Stimulated activated CD8-positive, alpha-beta memory T cell treated with anti-CD3 and anti-CD28 coated beads, Interleukin-7, amount 100 ng/mL, for 1 hour (primary cell): ENCODE data around the gene HDAC7.

Experiments used
- DNase-seq, 2 donors: peaks; one replicate each; pipeline ENCODE4 v3.0.0-alpha.2; 2020; ENCODE audit warnings: low read depth in 2 of 2

The HDAC7 gene

GRCh38 chr12:47779943-47780504 lies 39.7 kb downstream of the HDAC7 start:
- DNase-seq = no peak

- peak; percentile 84 to 94 for DNase-seq
Observed at GRCh38 chr12:47779301-47779942, 40.3 kb downstream of the HDAC7 start.

- DNase-seq = no peak
Observed at GRCh38 chr12:47778881-47779280, 40.8 kb downstream of the HDAC7 start.

GRCh38 chr12:47777741-47778558 lies 41.8 kb downstream of the HDAC7 start:
- no peak for DNase-seq

GRCh38 chr12:47777151-47777550 lies 42.6 kb downstream of the HDAC7 start:
- no peak for DNase-seq

- DNase-seq = no peak
Observed at GRCh38 chr12:47776471-47777143, 43.1 kb downstream of the HDAC7 start.

- DNase-seq = no peak
Observed at GRCh38 chr12:47775100-47775911, 44.4 kb downstream of the HDAC7 start.

- DNase-seq = no peak
Observed at GRCh38 chr12:47774663-47775062, 45.0 kb downstream of the HDAC7 start.

GRCh38 chr12:47773858-47774580 lies 45.7 kb downstream of the HDAC7 start:
- DNase-seq = no peak

- DNase-seq = peak; percentile 55 to 59
Observed at GRCh38 chr12:47773062-47773857, 46.4 kb downstream of the HDAC7 start, which contains the start of gene SLC48A1. SLC48A1 (plus strand) TSS chr12:47773238; CDS start chr12:47773305, 67 bp downstream.

GRCh38 chr12:47772738-47773061 lies 47.0 kb downstream of the HDAC7 start:
- DNase-seq = no peak

GRCh38 chr12:47772094-47772660 lies 47.5 kb downstream of the HDAC7 start:
- no peak for DNase-seq

- DNase-seq = no peak
Observed at GRCh38 chr12:47771304-47771703, 48.4 kb downstream of the HDAC7 start.

GRCh38 chr12:47770086-47770726 lies 49.5 kb downstream of the HDAC7 start:
- no peak for DNase-seq

- no peak for DNase-seq
Observed at GRCh38 chr12:47769234-47770085, 50.2 kb downstream of the HDAC7 start.

- no peak for DNase-seq
Observed at GRCh38 chr12:47768323-47768811, 51.3 kb downstream of the HDAC7 start.

GRCh38 chr12:47767216-47767724 lies 52.4 kb downstream of the HDAC7 start:
- DNase-seq = peak; percentile 30 to 46
